Keratinocyte (primary cell): ENCODE results near the gene KCNH1.

Experiments
- EZH2 ChIP-seq: IDR thresholded peaks from one replicate; pipeline ENCODE4 v1.6.1; 2012; ENCODE audit warnings: inconsistent platforms, mild to moderate bottlenecking, low read length, moderate library complexity
- TF ChIP-seq, protein P1 (sequence below), 3 experiments: IDR thresholded peaks in 1 of 3; conservative IDR thresholded peaks in 1 of 3; optimal IDR thresholded peaks in 1 of 3; 2 replicates in 2 of 3; 3 replicates in 1 of 3; pipeline versions ENCODE3 to v1.5.1; 2011; ENCODE audit warnings: low read length in 3 of 3, mild to moderate bottlenecking in 3 of 3, moderate library complexity in 2 of 3, control low read depth in 1 of 3, inconsistent platforms in 1 of 3; ENCODE audit not compliant: insufficient read depth in 2 of 3; ENCODE audit errors: extremely low read depth in 1 of 3

- TF ChIP-seq, protein P1, sequence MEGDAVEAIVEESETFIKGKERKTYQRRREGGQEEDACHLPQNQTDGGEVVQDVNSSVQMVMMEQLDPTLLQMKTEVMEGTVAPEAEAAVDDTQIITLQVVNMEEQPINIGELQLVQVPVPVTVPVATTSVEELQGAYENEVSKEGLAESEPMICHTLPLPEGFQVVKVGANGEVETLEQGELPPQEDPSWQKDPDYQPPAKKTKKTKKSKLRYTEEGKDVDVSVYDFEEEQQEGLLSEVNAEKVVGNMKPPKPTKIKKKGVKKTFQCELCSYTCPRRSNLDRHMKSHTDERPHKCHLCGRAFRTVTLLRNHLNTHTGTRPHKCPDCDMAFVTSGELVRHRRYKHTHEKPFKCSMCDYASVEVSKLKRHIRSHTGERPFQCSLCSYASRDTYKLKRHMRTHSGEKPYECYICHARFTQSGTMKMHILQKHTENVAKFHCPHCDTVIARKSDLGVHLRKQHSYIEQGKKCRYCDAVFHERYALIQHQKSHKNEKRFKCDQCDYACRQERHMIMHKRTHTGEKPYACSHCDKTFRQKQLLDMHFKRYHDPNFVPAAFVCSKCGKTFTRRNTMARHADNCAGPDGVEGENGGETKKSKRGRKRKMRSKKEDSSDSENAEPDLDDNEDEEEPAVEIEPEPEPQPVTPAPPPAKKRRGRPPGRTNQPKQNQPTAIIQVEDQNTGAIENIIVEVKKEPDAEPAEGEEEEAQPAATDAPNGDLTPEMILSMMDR (optimal IDR thresholded peaks at IDR 0.05 in 1 of 3, IDR thresholded peaks at IDR 0.05 in 1 of 3, conservative IDR thresholded peaks at IDR 0.05 in 1 of 3; ENCODE audit: extremely low read depth in 1 of 3, insufficient read depth in 2 of 3, low read length in 3 of 3), result no peak
- TF ChIP-seq EZH2, result no peak
These were observed 426.4 kb downstream of the KCNH1 start for GRCh38 chr1:210707300-210708240.
